ENCODE results near the gene NRP1. TPM values are rescaled to one million over a fixed set of nuclear protein-coding genes. Genes with fewer than 3 reads are reported as not detected.

Gene NRP1
- total RNA-seq, 4 donors from 2014 or later = 20.4 to 29.0 (median 22.1) TPM

- in situ Hi-C loops (cut with MboI; ENCODE audit: low sequenced_read_pairs in 4 of 4) = no loop called here
- Histone ChIP-seq H3K27ac (peak overlapping the region in 2 of 4 donors; percentile 19 to 60), H3K4me1 (peaks cover 0 to 28% of the 10 kb centered on the region in 2 donors), H3K27me3 (no peaks in the 10 kb centered on the region), H3K36me3 (no peaks in the 10 kb centered on the region), H3K9me3 (no peaks in the 10 kb centered on the region), H3K4me3 (no peak overlapping the region)
- DNase-seq = no peak
- TF ChIP-seq CTCF (IDR thresholded peaks at IDR 0.05 in 4 of 5, conservative IDR thresholded peaks at IDR 0.05 in 1 of 5) (no peak), POLR2A (IDR thresholded peaks at IDR 0.05) (no peak)
- intact Hi-C loops (cut with DNase I; ENCODE audit: low total_unique reads) = no loop called here
- no peak for ATAC-seq
These were observed 102.7 kb downstream of the NRP1 start for GRCh38 chr10:33231621-33232350.

- TF ChIP-seq CTCF (IDR thresholded peaks at IDR 0.05 in 4 of 5, conservative IDR thresholded peaks at IDR 0.05 in 1 of 5) = no peak
- no peak for TF ChIP-seq POLR2A (IDR thresholded peaks at IDR 0.05)
- no peaks in the 10 kb centered on the region for H3K36me3 ChIP-seq
- DNase-seq (no peak), ATAC-seq (no peak)
- peak overlapping the region in 1 of 4 donors; percentile 4 for H3K27ac ChIP-seq
- peaks cover 0 to 18% of the 10 kb centered on the region in 2 donors for H3K4me1 ChIP-seq
- intact Hi-C loops (cut with DNase I; ENCODE audit: low total_unique reads) (no loop called here), in situ Hi-C loops (cut with MboI; ENCODE audit: low sequenced_read_pairs in 4 of 4) (no loop called here)
- no peaks in the 10 kb centered on the region for H3K9me3 ChIP-seq
- H3K4me3 ChIP-seq = no peak overlapping the region
- H3K27me3 ChIP-seq = no peaks in the 10 kb centered on the region
These were observed 104.6 kb downstream of the NRP1 start for GRCh38 chr10:33229949-33230267.

- H3K27ac ChIP-seq = peak overlapping the region in 3 of 4 donors; percentile 4 to 19 (median 6)
- DNase-seq (no peak), ATAC-seq (no peak)
- no peaks in the 10 kb centered on the region for H3K9me3 ChIP-seq
- intact Hi-C loops (cut with DNase I; ENCODE audit: low total_unique reads) = no loop called here
- H3K4me1 ChIP-seq = peaks cover 0 to 18% of the 10 kb centered on the region in 2 donors
- no peak for TF ChIP-seq POLR2A (IDR thresholded peaks at IDR 0.05)
- no peak for TF ChIP-seq CTCF (IDR thresholded peaks at IDR 0.05 in 4 of 5, conservative IDR thresholded peaks at IDR 0.05 in 1 of 5)
- in situ Hi-C loops (cut with MboI; ENCODE audit: low sequenced_read_pairs in 4 of 4) = no loop called here
- H3K27me3 ChIP-seq = no peaks in the 10 kb centered on the region
- no peak overlapping the region for H3K4me3 ChIP-seq
- no peaks in the 10 kb centered on the region for H3K36me3 ChIP-seq
These were observed 105.1 kb downstream of the NRP1 start for GRCh38 chr10:33229252-33229948.

- H3K4me3 ChIP-seq = no peak overlapping the region
- H3K9me3 ChIP-seq = no peaks in the 10 kb centered on the region
- ATAC-seq (no peak), DNase-seq (no peak)
- in situ Hi-C loops (cut with MboI; ENCODE audit: low sequenced_read_pairs in 4 of 4) (no loop called here), intact Hi-C loops (cut with DNase I; ENCODE audit: low total_unique reads) (no loop called here)
- no peak for TF ChIP-seq CTCF (IDR thresholded peaks at IDR 0.05 in 4 of 5, conservative IDR thresholded peaks at IDR 0.05 in 1 of 5)
- no peak for TF ChIP-seq POLR2A (IDR thresholded peaks at IDR 0.05)
- H3K27ac ChIP-seq = peak overlapping the region in 3 of 4 donors; percentile 4 to 17 (median 6)
- peaks cover 0 to 6% of the 10 kb centered on the region in 2 donors for H3K36me3 ChIP-seq
- H3K4me1 ChIP-seq = peaks cover 0 to 18% of the 10 kb centered on the region in 2 donors
- H3K27me3 ChIP-seq = no peaks in the 10 kb centered on the region
These were observed 106.0 kb downstream of the NRP1 start for GRCh38 chr10:33228426-33228825.
